Measurements from ENCODE around the gene SENP7.

GRCh38 chr3:101414121-101414520 is 98.9 kb downstream of the SENP7 start:
- TF ChIP-seq CTCF (IDR thresholded peaks at IDR 0.05) = no peak
- no peak for TF ChIP-seq EZH2 (IDR thresholded peaks at IDR 0.05; ENCODE audit: borderline replicate concordance, insufficient read depth, low read depth, low read length, poor library complexity, severe bottlenecking)

All from B cell (primary cell).